Trophoblast cell (in vitro differentiated cells and primary cell): Measurements from ENCODE around the gene TLE5.

Experiments
- DNase-seq, 2 donors: peaks; one replicate each; pipeline ENCODE4 v3.0.0-alpha.2; 2016
- H2AFZ ChIP-seq: 2 replicates; pipeline ENCODE4 v1.6.1; 2013; ENCODE audit warnings: low read length, moderate library complexity, mild to moderate bottlenecking; ENCODE audit not compliant: insufficient read depth, poor library complexity
- H2AK5ac ChIP-seq: 2 replicates; pipeline ENCODE4 v1.6.1; 2013; ENCODE audit warnings: mild to moderate bottlenecking, low read length
- H2BK120ac ChIP-seq: 2 replicates; pipeline ENCODE4 v1.6.1; 2013; ENCODE audit warnings: low read length, mild to moderate bottlenecking, moderate library complexity; ENCODE audit not compliant: insufficient read depth, poor library complexity
- H2BK12ac ChIP-seq: 2 replicates; pipeline ENCODE4 v1.6.1; 2013; ENCODE audit warnings: mild to moderate bottlenecking, low read length, moderate library complexity
- H2BK5ac ChIP-seq: 2 replicates; pipeline ENCODE4 v1.6.1; 2013; ENCODE audit warnings: low read length, low read depth, moderate library complexity, mild to moderate bottlenecking; ENCODE audit not compliant: poor library complexity
- H3K14ac ChIP-seq: 2 replicates; pipeline ENCODE4 v1.6.1; 2013; ENCODE audit warnings: mild to moderate bottlenecking, low read length
- H3K18ac ChIP-seq: 2 replicates; pipeline ENCODE4 v1.6.1; 2013; ENCODE audit warnings: mild to moderate bottlenecking, low read length
- H3K23ac ChIP-seq: 2 replicates; pipeline ENCODE4 v1.6.1; 2013; ENCODE audit warnings: low read length
- H3K27ac ChIP-seq: 2 replicates; pipeline ENCODE4 v1.5.1; 2013; ENCODE audit warnings: low read depth, mild to moderate bottlenecking, inconsistent platforms, low read length, moderate library complexity
- H3K27me3 ChIP-seq: 2 replicates; pipeline ENCODE4 v1.6.1; 2013; ENCODE audit warnings: inconsistent platforms, mild to moderate bottlenecking, low read length, moderate library complexity; ENCODE audit not compliant: insufficient read depth
- H3K36me3 ChIP-seq, 2 experiments: 1 replicate in 1 of 2; 2 replicates in 1 of 2; pipeline ENCODE4 v1.6.1; 2013; ENCODE audit warnings: low read length in 2 of 2, mild to moderate bottlenecking in 2 of 2, moderate library complexity in 1 of 2; ENCODE audit not compliant: insufficient read depth in 2 of 2, control insufficient read depth in 1 of 2
- H3K4ac ChIP-seq: 2 replicates; pipeline ENCODE4 v1.6.1; 2013; ENCODE audit warnings: low read depth, mild to moderate bottlenecking, low read length, moderate library complexity
- H3K4me1 ChIP-seq, 2 experiments: 1 replicate in 1 of 2; 2 replicates in 1 of 2; pipeline ENCODE4 v1.6.1; 2013; ENCODE audit warnings: low read length in 2 of 2, mild to moderate bottlenecking in 2 of 2, moderate library complexity in 1 of 2; ENCODE audit not compliant: insufficient read depth in 2 of 2, control insufficient read depth in 1 of 2
- H3K4me2 ChIP-seq: 2 replicates; pipeline ENCODE4 v1.6.1; 2013; ENCODE audit warnings: inconsistent platforms, mild to moderate bottlenecking, low read length, moderate library complexity
- H3K4me3 ChIP-seq: 2 replicates; pipeline ENCODE4 v1.5.1; 2013; ENCODE audit warnings: mild to moderate bottlenecking, low read depth, low read length, inconsistent platforms
- H3K79me1 ChIP-seq: one replicate; pipeline ENCODE4 v1.6.1; 2013; ENCODE audit warnings: low read length
- H3K79me2 ChIP-seq: 2 replicates; pipeline ENCODE4 v1.6.1; 2013; ENCODE audit warnings: low read length, mild to moderate bottlenecking; ENCODE audit not compliant: control insufficient read depth, insufficient read depth, poor library complexity
- H3K9ac ChIP-seq: 2 replicates; pipeline ENCODE4 v1.6.1; 2013; ENCODE audit warnings: mild to moderate bottlenecking, low read length
- H3K9me3 ChIP-seq: 2 replicates; pipeline ENCODE4 v1.6.1; 2013; ENCODE audit warnings: low read depth, mild to moderate bottlenecking, control low read depth, inconsistent platforms, low read length; ENCODE audit not compliant: insufficient read depth
- H4K12ac ChIP-seq: 2 replicates; pipeline ENCODE4 v1.6.1; 2013; ENCODE audit warnings: low read depth, mild to moderate bottlenecking, low read length, moderate library complexity
- H4K8ac ChIP-seq: 2 replicates; pipeline ENCODE4 v1.6.1; 2013; ENCODE audit warnings: low read depth, mild to moderate bottlenecking, low read length, moderate library complexity
- H4K91ac ChIP-seq: one replicate; pipeline ENCODE4 v1.6.1; 2013; ENCODE audit warnings: low read depth, mild to moderate bottlenecking, low read length, moderate library complexity
- WGBS: extraction: QIAGEN DNeasy Blood & Tissue Kit; methylation state at CpG from one replicate; pipeline ENCODE4 v1.1.7; 2013; ENCODE audit warnings: missing lambda C conversion rate; ENCODE audit not compliant: insufficient read length, insufficient coverage; ENCODE audit errors: extremely low coverage; 5-methylcytosine and 5-hydroxymethylcytosine counted together

Gene TLE5

GRCh38 chr19:3026768-3027167, 35.5 kb downstream of the TLE5 start:
- Histone ChIP-seq H2AFZ (no peak overlapping the region), H3K23ac (no peak overlapping the region), H3K4ac (no peak overlapping the region), H3K4me1 (peaks cover 4 to 12% of the 10 kb centered on the region in 2 experiments), H3K27me3 (peaks cover 36% of the 10 kb centered on the region), H4K12ac (no peak overlapping the region), H3K36me3 (no peaks in the 10 kb centered on the region), H3K9ac (no peak overlapping the region), H3K14ac (no peak overlapping the region), H3K27ac (no peak overlapping the region), H3K79me1 (no peaks in the 10 kb centered on the region), H2BK5ac (no peak overlapping the region), H2BK12ac (no peak overlapping the region), H3K79me2 (no peaks in the 10 kb centered on the region), H3K9me3 (peaks cover 4% of the 10 kb centered on the region), H4K91ac (no peak overlapping the region), H3K18ac (no peak overlapping the region), H3K4me3 (no peak overlapping the region), H3K4me2 (no peak overlapping the region), H2BK120ac (no peak overlapping the region), H4K8ac (no peak overlapping the region), H2AK5ac (no peak overlapping the region)
- no CpG with 5 or more reads among the region's 1 CpG for WGBS
- no peak for DNase-seq

DNA sequence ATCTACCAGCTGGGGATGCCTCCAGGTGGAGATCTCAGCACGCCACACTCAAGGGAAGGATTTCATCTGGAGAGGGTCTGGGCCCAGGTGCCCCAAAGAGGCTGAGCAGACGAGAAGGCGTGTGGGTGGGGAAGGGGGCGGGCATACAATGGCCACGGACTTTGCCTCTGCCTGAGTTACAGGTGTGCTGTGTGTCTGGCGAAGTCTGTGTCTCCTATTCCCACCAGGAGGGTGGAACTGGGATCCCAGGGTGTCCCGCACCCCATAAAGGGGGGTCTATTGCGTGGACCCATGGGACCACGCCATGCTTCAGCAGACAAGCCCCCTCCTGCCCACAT, 36.8 kb downstream of the TLE5 start:
- no peak overlapping the region for H2BK120ac ChIP-seq
- no peak overlapping the region for H3K27ac ChIP-seq
- peaks cover 4 to 12% of the 10 kb centered on the region in 2 experiments for H3K4me1 ChIP-seq
- peaks cover 2% of the 10 kb centered on the region for H3K9me3 ChIP-seq
- no peak overlapping the region for H3K9ac ChIP-seq
- no peak overlapping the region for H3K18ac ChIP-seq
- H2AK5ac ChIP-seq: no peak overlapping the region
- H3K23ac ChIP-seq: no peak overlapping the region
- H3K79me2 ChIP-seq: no peaks in the 10 kb centered on the region
- no peak overlapping the region for H3K4me2 ChIP-seq
- H3K14ac ChIP-seq: no peak overlapping the region
- H3K4me3 ChIP-seq: no peak overlapping the region
- H3K27me3 ChIP-seq: peaks cover 33% of the 10 kb centered on the region
- H3K79me1 ChIP-seq: no peaks in the 10 kb centered on the region
- no peaks in the 10 kb centered on the region for H3K36me3 ChIP-seq
- no peak overlapping the region for H2AFZ ChIP-seq
- no peak overlapping the region for H4K8ac ChIP-seq
- DNase-seq: no peak
- H4K12ac ChIP-seq: no peak overlapping the region
- no peak overlapping the region for H2BK12ac ChIP-seq
- no peak overlapping the region for H3K4ac ChIP-seq
- H4K91ac ChIP-seq: no peak overlapping the region
- H2BK5ac ChIP-seq: no peak overlapping the region
- WGBS: no CpG with 5 or more reads among the region's 9 CpGs

GRCh38 chr19:3024870-3025548, 37.3 kb downstream of the TLE5 start:
- no peak overlapping the region for H3K14ac ChIP-seq
- H3K4ac ChIP-seq: no peak overlapping the region
- no peak overlapping the region for H3K23ac ChIP-seq
- no peak overlapping the region for H4K8ac ChIP-seq
- H3K4me2 ChIP-seq: no peak overlapping the region
- no peak overlapping the region for H3K18ac ChIP-seq
- WGBS: no CpG with 5 or more reads among the region's 30 CpGs
- no peak overlapping the region for H4K12ac ChIP-seq
- no peaks in the 10 kb centered on the region for H3K79me1 ChIP-seq
- no peak overlapping the region for H2BK5ac ChIP-seq
- H2AK5ac ChIP-seq: no peak overlapping the region
- no peak overlapping the region for H4K91ac ChIP-seq
- H2BK120ac ChIP-seq: no peak overlapping the region
- no peaks in the 10 kb centered on the region for H3K79me2 ChIP-seq
- H3K27me3 ChIP-seq: peaks cover 28% of the 10 kb centered on the region
- no peak overlapping the region for H3K9ac ChIP-seq
- H3K4me1 ChIP-seq: peaks cover 4 to 12% of the 10 kb centered on the region in 2 experiments
- H3K27ac ChIP-seq: no peak overlapping the region
- DNase-seq: no peak
- no peak overlapping the region for H2AFZ ChIP-seq
- peaks cover 2% of the 10 kb centered on the region for H3K9me3 ChIP-seq
- H2BK12ac ChIP-seq: no peak overlapping the region
- H3K4me3 ChIP-seq: no peak overlapping the region
- no peaks in the 10 kb centered on the region for H3K36me3 ChIP-seq

DNA sequence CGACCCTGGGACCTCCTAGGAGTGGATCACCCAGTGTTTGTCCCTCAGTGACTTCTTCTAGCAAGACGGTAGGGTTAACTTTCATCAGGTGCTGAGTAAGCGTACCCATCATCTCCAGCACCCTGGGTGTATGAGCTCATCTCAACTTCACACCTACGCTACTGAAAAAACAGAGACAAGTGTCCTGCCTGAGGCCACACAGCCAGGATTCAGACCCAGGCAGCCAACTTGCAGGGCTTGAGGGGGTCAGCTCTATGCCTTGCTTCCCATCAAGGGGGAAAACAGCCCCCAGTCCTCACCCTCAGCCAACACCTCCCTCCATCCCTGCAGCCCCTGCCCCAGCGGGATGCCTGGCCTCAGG, 37.8 kb downstream of the TLE5 start:
- H2AFZ ChIP-seq: no peak overlapping the region

More for the DNA sequence above, 37.8 kb downstream of the TLE5 start:
- no peak overlapping the region for H2BK5ac ChIP-seq
- H3K4me3 ChIP-seq: no peak overlapping the region
- H3K4me1 ChIP-seq: peaks cover 4 to 12% of the 10 kb centered on the region in 2 experiments
- H3K36me3 ChIP-seq: no peaks in the 10 kb centered on the region
- DNase-seq: no peak
- no peak overlapping the region for H3K18ac ChIP-seq
- WGBS: no CpG with 5 or more reads among the region's 5 CpGs
- no peak overlapping the region for H2BK120ac ChIP-seq
- H2BK12ac ChIP-seq: no peak overlapping the region
- H3K4me2 ChIP-seq: no peak overlapping the region
- no peak overlapping the region for H3K23ac ChIP-seq
- no peak overlapping the region for H2AK5ac ChIP-seq
- H4K12ac ChIP-seq: no peak overlapping the region
- no peak overlapping the region for H4K91ac ChIP-seq
- no peak overlapping the region for H4K8ac ChIP-seq
- no peak overlapping the region for H3K4ac ChIP-seq
- peaks cover 23% of the 10 kb centered on the region for H3K27me3 ChIP-seq
- no peak overlapping the region for H3K27ac ChIP-seq
- H3K9me3 ChIP-seq: peaks cover 2% of the 10 kb centered on the region
- no peaks in the 10 kb centered on the region for H3K79me1 ChIP-seq
- H3K79me2 ChIP-seq: no peaks in the 10 kb centered on the region
- no peak overlapping the region for H3K9ac ChIP-seq
- no peak overlapping the region for H3K14ac ChIP-seq
